ENCODE results near the gene ALG9.

Gene ALG9

GRCh38 chr11:111879637-111879960 is 8.2 kb upstream of the ALG9 start:
- no peak for DNase-seq (ENCODE audit: low spot score)

- peak; percentile 97 for DNase-seq (ENCODE audit: low spot score)
Measured at GRCh38 chr11:111878849-111879636, 7.7 kb upstream of the ALG9 start, which contains the start of the genes CFAP68 and FDXACB1. CFAP68 (plus strand) TSS chr11:111879541; CDS start chr11:111879561, 20 bp downstream. FDXACB1 (minus strand) TSS chr11:111879165; CDS start chr11:111879132, 33 bp downstream.

- DNase-seq (ENCODE audit: low spot score) = no peak
Measured at GRCh38 chr11:111878385-111878848, 7.0 kb upstream of the ALG9 start.

- no peak for DNase-seq (ENCODE audit: low spot score)
Measured at GRCh38 chr11:111871693-111872161, 346 bp upstream of the ALG9 start.

GRCh38 chr11:111870522-111870885 is 877 bp downstream of the ALG9 start:
- peak; percentile 2 for DNase-seq (ENCODE audit: low spot score)

GRCh38 chr11:111870113-111870512 is 1.3 kb downstream of the ALG9 start:
- DNase-seq (ENCODE audit: low spot score) = no peak

- no peak for DNase-seq (ENCODE audit: low spot score)
Measured at GRCh38 chr11:111860257-111860656, 11.1 kb downstream of the ALG9 start.

- no peak for DNase-seq (ENCODE audit: low spot score)
Measured at GRCh38 chr11:111855506-111855905, 15.9 kb downstream of the ALG9 start.

GRCh38 chr11:111852103-111852502 is 19.3 kb downstream of the ALG9 start:
- no peak for DNase-seq (ENCODE audit: low spot score)

GRCh38 chr11:111851636-111852035 is 19.7 kb downstream of the ALG9 start:
- no peak for DNase-seq (ENCODE audit: low spot score)

- DNase-seq (ENCODE audit: low spot score) = no peak
Measured at GRCh38 chr11:111851067-111851466, 20.3 kb downstream of the ALG9 start.

- DNase-seq (ENCODE audit: low spot score) = no peak
Measured at GRCh38 chr11:111849631-111850030, 21.8 kb downstream of the ALG9 start.

GRCh38 chr11:111846636-111847035 is 24.7 kb downstream of the ALG9 start:
- no peak for DNase-seq (ENCODE audit: low spot score)

- no peak for DNase-seq (ENCODE audit: low spot score)
Measured at GRCh38 chr11:111846063-111846462, 25.3 kb downstream of the ALG9 start.

- no peak for DNase-seq (ENCODE audit: low spot score)
Measured at GRCh38 chr11:111845276-111846028, 25.9 kb downstream of the ALG9 start.

GRCh38 chr11:111843661-111844060 is 27.7 kb downstream of the ALG9 start:
- no peak for DNase-seq (ENCODE audit: low spot score)

- peak; percentile 82 for DNase-seq (ENCODE audit: low spot score)
Measured at GRCh38 chr11:111841370-111842053, 29.9 kb downstream of the ALG9 start.

- no peak for DNase-seq (ENCODE audit: low spot score)
Measured at GRCh38 chr11:111840143-111840542, 31.2 kb downstream of the ALG9 start.

- DNase-seq (ENCODE audit: low spot score) = no peak
Measured at GRCh38 chr11:111838054-111838453, 33.3 kb downstream of the ALG9 start.

- no peak for DNase-seq (ENCODE audit: low spot score)
Measured at GRCh38 chr11:111837366-111837891, 34.0 kb downstream of the ALG9 start.

GRCh38 chr11:111836721-111837120 is 34.7 kb downstream of the ALG9 start:
- DNase-seq (ENCODE audit: low spot score) = peak; percentile 4

GRCh38 chr11:111836162-111836561 is 35.2 kb downstream of the ALG9 start:
- no peak for DNase-seq (ENCODE audit: low spot score)
